Measurements from ENCODE around the gene OR1K1.
A peak's percentile ranks its signal among the peaks of the same experiment; 100 is the strongest.
"Not testable (repeated sequence)": the region's sequence is repeated elsewhere in the genome, so short reads cannot be mapped to it uniquely, and the experiment has no call there.

OR1K1 gene

GRCh38 chr9:122800066-122801060 lies at the start of gene OR1K1:
OR1K1 (plus strand) TSS chr9:122800123; CDS start chr9:122800123, 0 bp downstream.
- no peak for DNase-seq

GRCh38 chr9:122754825-122755224 lies 45.1 kb upstream of the OR1K1 start:
- DNase-seq = no peak

GRCh38 chr9:122767817-122768216 lies 32.1 kb upstream of the OR1K1 start:
- no peak for DNase-seq

GRCh38 chr9:122777052-122777451 lies 22.9 kb upstream of the OR1K1 start:
- DNase-seq = no peak

- no peak for DNase-seq
Measured at GRCh38 chr9:122777935-122778627, 21.8 kb upstream of the OR1K1 start.

GRCh38 chr9:122779181-122779580 lies 20.7 kb upstream of the OR1K1 start:
- DNase-seq = no peak

GRCh38 chr9:122780026-122780425 lies 19.9 kb upstream of the OR1K1 start:
- no peak for DNase-seq

- no peak for DNase-seq
Measured at GRCh38 chr9:122781671-122782070, 18.3 kb upstream of the OR1K1 start.

GRCh38 chr9:122785269-122785668 lies 14.7 kb upstream of the OR1K1 start:
- DNase-seq = no peak

- DNase-seq = no peak
Measured at GRCh38 chr9:122786338-122786737, 13.6 kb upstream of the OR1K1 start.

- DNase-seq = no peak
Measured at GRCh38 chr9:122788831-122789230, 11.1 kb upstream of the OR1K1 start, which contains the start of gene OR5C1. OR5C1 (plus strand) TSS chr9:122788933; CDS start chr9:122788933, 0 bp downstream.

GRCh38 chr9:122789256-122790046 lies 10.5 kb upstream of the OR1K1 start:
- no peak for DNase-seq

- DNase-seq = no peak
Measured at GRCh38 chr9:122791872-122792669, 7.9 kb upstream of the OR1K1 start.

GRCh38 chr9:122797316-122798063 lies 2.4 kb upstream of the OR1K1 start:
- no peak for DNase-seq

- DNase-seq = no peak
Measured at GRCh38 chr9:122806661-122807060, 6.7 kb downstream of the OR1K1 start.

GRCh38 chr9:122807271-122807900 lies 7.5 kb downstream of the OR1K1 start:
- no peak for DNase-seq

GRCh38 chr9:122808141-122808540 lies 8.2 kb downstream of the OR1K1 start:
- no peak for DNase-seq

- DNase-seq = not testable (repeated sequence)
Measured at GRCh38 chr9:122809261-122809660, 9.3 kb downstream of the OR1K1 start.

- peak; percentile 81 for DNase-seq
Measured at GRCh38 chr9:122810306-122810946, 10.5 kb downstream of the OR1K1 start.

GRCh38 chr9:122812736-122813135 lies 12.8 kb downstream of the OR1K1 start:
- no peak for DNase-seq
